ENCODE results near the gene PTPRC.

The PTPRC gene

DNA sequence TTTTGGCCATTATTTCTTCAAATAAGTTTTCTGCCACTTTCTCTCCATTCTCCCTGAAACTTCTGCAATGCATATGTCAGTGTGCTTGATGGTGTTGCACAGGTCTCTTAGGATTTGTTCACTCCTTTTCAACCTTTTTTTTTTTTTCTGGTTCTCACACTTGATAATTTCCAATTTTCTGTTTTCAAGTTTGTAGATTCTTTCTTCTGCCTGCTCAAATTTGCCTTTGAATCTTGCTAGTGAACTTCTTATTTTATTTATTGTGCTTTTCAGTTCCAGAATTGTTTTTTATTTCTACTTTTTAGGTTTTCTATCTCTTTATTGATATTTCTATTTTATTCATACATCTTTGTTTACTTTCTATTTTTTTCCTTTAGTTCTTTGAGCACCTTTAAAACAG, 48.4 kb upstream of the PTPRC start:
- Histone ChIP-seq H3K4me1 (ENCODE audit: control insufficient read depth, insufficient read depth, low read length) (no peaks in the 10 kb centered on the region), H3K9me3 (ENCODE audit: control insufficient read depth, insufficient read depth, low read depth, low read length) (no peaks in the 10 kb centered on the region), H3K4me3 (ENCODE audit: low read depth, low read length) (no peak overlapping the region), H3K27ac (ENCODE audit: extremely low read depth, low read depth, low read length) (no peak overlapping the region), H3K36me3 (ENCODE audit: control insufficient read depth in 2 of 2, insufficient read depth in 1 of 2, low read length in 2 of 2) (no peaks in the 10 kb centered on the region)
- POLR2A ChIA-PET, result no interaction called here
- CTCF ChIA-PET, result no interaction called here
- TF ChIP-seq ZNF558 (tag by site-specific recombination; IDR thresholded peaks at IDR 0.05), result no peak
- TF ChIP-seq OSR2 (tag by site-specific recombination; IDR thresholded peaks at IDR 0.05), result no peak
- TF ChIP-seq, protein P1, sequence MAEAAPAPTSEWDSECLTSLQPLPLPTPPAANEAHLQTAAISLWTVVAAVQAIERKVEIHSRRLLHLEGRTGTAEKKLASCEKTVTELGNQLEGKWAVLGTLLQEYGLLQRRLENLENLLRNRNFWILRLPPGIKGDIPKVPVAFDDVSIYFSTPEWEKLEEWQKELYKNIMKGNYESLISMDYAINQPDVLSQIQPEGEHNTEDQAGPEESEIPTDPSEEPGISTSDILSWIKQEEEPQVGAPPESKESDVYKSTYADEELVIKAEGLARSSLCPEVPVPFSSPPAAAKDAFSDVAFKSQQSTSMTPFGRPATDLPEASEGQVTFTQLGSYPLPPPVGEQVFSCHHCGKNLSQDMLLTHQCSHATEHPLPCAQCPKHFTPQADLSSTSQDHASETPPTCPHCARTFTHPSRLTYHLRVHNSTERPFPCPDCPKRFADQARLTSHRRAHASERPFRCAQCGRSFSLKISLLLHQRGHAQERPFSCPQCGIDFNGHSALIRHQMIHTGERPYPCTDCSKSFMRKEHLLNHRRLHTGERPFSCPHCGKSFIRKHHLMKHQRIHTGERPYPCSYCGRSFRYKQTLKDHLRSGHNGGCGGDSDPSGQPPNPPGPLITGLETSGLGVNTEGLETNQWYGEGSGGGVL (tag by site-specific recombination; IDR thresholded peaks at IDR 0.05), result no peak
- TF ChIP-seq ZNF670 (tag by site-specific recombination; IDR thresholded peaks at IDR 0.05; ENCODE audit: low read depth), result no peak
- TF ChIP-seq ZNF10 (tag by site-specific recombination; IDR thresholded peaks at IDR 0.05), result no peak
- TF ChIP-seq ZNF529 (tag by site-specific recombination; IDR thresholded peaks at IDR 0.05; ENCODE audit: insufficient replicate concordance), result no peak
- TF ChIP-seq ZNF202 (tag by site-specific recombination; IDR thresholded peaks at IDR 0.05; ENCODE audit: borderline replicate concordance), result no peak
- no peak for TF ChIP-seq ZNF585B (tag by site-specific recombination; IDR thresholded peaks at IDR 0.05)
- TF ChIP-seq ZSCAN16 (tag by site-specific recombination; IDR thresholded peaks at IDR 0.05), result no peak
- no peak for TF ChIP-seq EGR2 (tag by site-specific recombination; IDR thresholded peaks at IDR 0.05; ENCODE audit: low read depth)
- TF ChIP-seq ZNF843 (tag by site-specific recombination; IDR thresholded peaks at IDR 0.05), result no peak

DNA sequence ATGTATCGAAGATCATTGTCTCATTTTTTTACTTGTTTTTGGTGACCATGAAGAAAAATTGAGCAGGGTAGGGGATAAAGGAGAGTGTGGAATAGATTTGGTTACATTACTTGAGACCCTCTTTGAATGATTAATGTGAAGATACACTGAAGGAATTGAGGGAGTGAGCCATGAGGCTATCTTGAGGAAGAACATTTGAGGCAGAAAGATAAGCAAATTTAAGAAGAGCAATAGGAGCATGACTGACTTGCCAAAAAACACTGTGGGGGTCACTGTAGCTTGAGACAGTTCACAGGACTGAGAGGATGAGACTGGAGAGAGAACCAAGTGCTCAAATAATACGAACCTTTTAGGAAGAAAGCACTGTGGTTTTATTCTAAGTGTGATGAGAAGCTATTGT, 43.1 kb upstream of the PTPRC start:
- Histone ChIP-seq H3K36me3 (ENCODE audit: control insufficient read depth in 2 of 2, insufficient read depth in 1 of 2, low read length in 2 of 2) (no peaks in the 10 kb centered on the region), H3K9me3 (ENCODE audit: control insufficient read depth, insufficient read depth, low read depth, low read length) (no peaks in the 10 kb centered on the region), H3K27ac (ENCODE audit: extremely low read depth, low read depth, low read length) (no peak overlapping the region), H3K4me1 (ENCODE audit: control insufficient read depth, insufficient read depth, low read length) (no peaks in the 10 kb centered on the region), H3K4me3 (ENCODE audit: low read depth, low read length) (no peak overlapping the region)
- CTCF ChIA-PET, result no interaction called here
- POLR2A ChIA-PET, result no interaction called here
- TF ChIP-seq ZNF324 (tag by site-specific recombination; IDR thresholded peaks at IDR 0.05), result no peak
- TF ChIP-seq, protein P2, sequence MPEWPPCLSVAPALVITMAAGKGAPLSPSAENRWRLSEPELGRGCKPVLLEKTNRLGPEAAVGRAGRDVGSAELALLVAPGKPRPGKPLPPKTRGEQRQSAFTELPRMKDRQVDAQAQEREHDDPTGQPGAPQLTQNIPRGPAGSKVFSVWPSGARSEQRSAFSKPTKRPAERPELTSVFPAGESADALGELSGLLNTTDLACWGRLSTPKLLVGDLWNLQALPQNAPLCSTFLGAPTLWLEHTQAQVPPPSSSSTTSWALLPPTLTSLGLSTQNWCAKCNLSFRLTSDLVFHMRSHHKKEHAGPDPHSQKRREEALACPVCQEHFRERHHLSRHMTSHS (tag by site-specific recombination; IDR thresholded peaks at IDR 0.05), result no peak
- no peak for TF ChIP-seq ZNF76 (tag by site-specific recombination; IDR thresholded peaks at IDR 0.05; ENCODE audit: borderline replicate concordance, low read depth)
- no peak for TF ChIP-seq WT1 (tag by site-specific recombination; IDR thresholded peaks at IDR 0.05)

DNA sequence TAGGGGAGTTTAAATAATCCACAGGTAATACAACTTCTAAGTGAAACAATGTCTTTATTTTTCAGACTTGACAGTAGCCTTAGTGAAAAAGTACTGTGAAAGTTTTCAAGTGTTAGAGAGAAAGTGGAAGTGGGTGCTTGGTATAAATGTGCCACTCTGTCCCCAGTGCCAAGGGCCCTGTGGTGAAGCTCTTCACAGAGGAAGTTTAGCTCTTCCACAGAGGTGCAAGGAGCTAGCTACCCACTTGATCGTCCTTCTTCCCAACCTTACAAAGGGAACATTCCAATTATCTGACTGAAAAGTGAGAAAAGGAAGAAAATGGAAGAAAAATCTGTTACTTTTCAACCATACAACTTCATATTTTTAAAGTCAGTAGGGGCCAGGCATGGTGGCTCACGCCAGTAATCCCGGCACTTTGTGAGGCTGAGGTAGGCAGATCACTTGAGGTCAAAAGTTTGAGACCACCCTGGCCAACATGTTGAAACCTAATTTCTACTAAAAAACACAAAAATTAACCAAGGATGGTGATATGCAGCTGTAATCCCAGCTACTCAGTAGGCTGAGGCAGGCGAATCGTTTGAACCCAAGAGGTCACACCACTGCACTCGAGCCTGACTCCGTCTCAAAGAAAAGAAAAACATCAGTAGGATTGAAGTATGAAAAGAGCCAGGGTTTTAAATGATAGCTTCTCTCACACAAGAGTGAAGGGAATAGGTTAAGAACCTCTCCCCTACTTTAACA, 41.0 kb upstream of the PTPRC start:
- no peaks in the 10 kb centered on the region for H3K9me3 ChIP-seq (ENCODE audit: control insufficient read depth, insufficient read depth, low read depth, low read length)
- TF ChIP-seq WT1 (tag by site-specific recombination; IDR thresholded peaks at IDR 0.05) (no peak), GFI1B (tag by site-specific recombination; IDR thresholded peaks at IDR 0.05) (no peak), OSR2 (tag by site-specific recombination; IDR thresholded peaks at IDR 0.05) (no peak), KLF7 (tag by site-specific recombination; IDR thresholded peaks at IDR 0.05; ENCODE audit: borderline replicate concordance) (no peak), FEZF1 (tag by site-specific recombination; IDR thresholded peaks at IDR 0.05) (no peak), ZNF555 (tag by site-specific recombination; conservative IDR thresholded peaks at IDR 0.05) (no peak), ZFP37 (tag by site-specific recombination; IDR thresholded peaks at IDR 0.05) (no peak), ZNF19 (tag by site-specific recombination; IDR thresholded peaks at IDR 0.05; ENCODE audit: low read depth) (no peak), OVOL3 (tag by site-specific recombination; IDR thresholded peaks at IDR 0.05) (no peak)
- TF ChIP-seq, protein P3, sequence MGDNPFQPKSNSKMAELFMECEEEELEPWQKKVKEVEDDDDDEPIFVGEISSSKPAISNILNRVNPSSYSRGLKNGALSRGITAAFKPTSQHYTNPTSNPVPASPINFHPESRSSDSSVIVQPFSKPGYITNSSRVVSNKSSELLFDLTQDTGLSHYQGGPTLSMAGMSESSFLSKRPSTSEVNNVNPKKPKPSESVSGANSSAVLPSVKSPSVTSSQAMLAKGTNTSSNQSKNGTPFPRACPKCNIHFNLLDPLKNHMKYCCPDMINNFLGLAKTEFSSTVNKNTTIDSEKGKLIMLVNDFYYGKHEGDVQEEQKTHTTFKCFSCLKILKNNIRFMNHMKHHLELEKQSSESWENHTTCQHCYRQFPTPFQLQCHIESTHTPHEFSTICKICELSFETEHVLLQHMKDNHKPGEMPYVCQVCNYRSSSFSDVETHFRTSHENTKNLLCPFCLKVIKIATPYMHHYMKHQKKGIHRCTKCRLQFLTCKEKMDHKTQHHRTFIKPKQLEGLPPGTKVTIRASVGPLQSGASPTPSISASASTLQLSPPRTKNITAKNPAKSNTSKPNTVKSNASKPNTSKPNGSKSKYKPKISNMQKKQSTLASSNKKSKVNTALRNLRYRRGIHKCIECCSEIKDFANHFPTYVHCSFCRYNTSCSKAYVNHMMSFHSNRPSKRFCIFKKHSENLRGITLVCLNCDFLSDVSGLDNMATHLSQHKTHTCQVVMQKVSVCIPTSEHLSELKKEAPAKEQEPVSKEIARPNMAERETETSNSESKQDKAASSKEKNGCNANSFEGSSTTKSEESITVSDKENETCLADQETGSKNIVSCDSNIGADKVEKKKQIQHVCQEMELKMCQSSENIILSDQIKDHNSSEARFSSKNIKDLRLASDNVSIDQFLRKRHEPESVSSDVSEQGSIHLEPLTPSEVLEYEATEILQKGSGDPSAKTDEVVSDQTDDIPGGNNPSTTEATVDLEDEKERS (tag by site-specific recombination; IDR thresholded peaks at IDR 0.05), result no peak
- no peak overlapping the region for H3K4me3 ChIP-seq (ENCODE audit: low read depth, low read length)
- no peaks in the 10 kb centered on the region for H3K36me3 ChIP-seq (ENCODE audit: control insufficient read depth in 2 of 2, insufficient read depth in 1 of 2, low read length in 2 of 2)
- ChIA-PET POLR2A (no interaction called here), CTCF (no interaction called here)
- no peaks in the 10 kb centered on the region for H3K4me1 ChIP-seq (ENCODE audit: control insufficient read depth, insufficient read depth, low read length)
- no peak overlapping the region for H3K27ac ChIP-seq (ENCODE audit: extremely low read depth, low read depth, low read length)
